Tibial nerve (tissue), 4 donors: ENCODE measurements around the gene HIPK2.

Experiments
- CTCF ChIP-seq, 5 experiments: fragments of 200-600 bp in 3 of 5; fragments of 450-650 bp in 2 of 5; sonication (generic) in 3 of 5; IDR thresholded peaks; one replicate each; pipeline ENCODE4 v1.5.1; 2016 to 2019; ENCODE audit warnings: antibody characterized with exemption in 5 of 5, mild to moderate bottlenecking in 3 of 5, moderate library complexity in 2 of 5
- EP300 ChIP-seq, 2 donors: sonication (generic); formaldehyde crosslinking; IDR thresholded peaks; one replicate each; pipeline ENCODE4 v1.6.1; 2017; ENCODE audit warnings: antibody characterized with exemption in 2 of 2, mild to moderate bottlenecking in 1 of 2
- POLR2A ChIP-seq, 2 donors: fragments of 450-650 bp; IDR thresholded peaks; one replicate each; pipeline ENCODE4 v1.6.1; 2017; ENCODE audit warnings: antibody characterized with exemption in 2 of 2, mild to moderate bottlenecking in 2 of 2, moderate library complexity in 2 of 2

GRCh38 chr7:139808427-139808826 lies 30.6 kb upstream of the HIPK2 start:
- TF ChIP-seq CTCF (IDR thresholded peaks at IDR 0.05) (no peak), POLR2A (IDR thresholded peaks at IDR 0.05) (no peak), EP300 (IDR thresholded peaks at IDR 0.05) (no peak)
